ENCODE results near the gene FRMD4A. TPM values are rescaled to one million over a fixed set of nuclear protein-coding genes. Genes with fewer than 3 reads are reported as not detected.

Gene FRMD4A
- total and polyA plus RNA-seq, 2 of the 4 experiments (the other 2 are of a cell fraction): 30.3 to 68.8 TPM

GRCh38 chr10:14185316-14186045, 145.2 kb downstream of the FRMD4A start:
- CTCF ChIA-PET: interaction anchor here (0.7 to 1.2 kb wide), 2 partner anchors 200 to 552 kb away, joined by 3 read pairs; no protein-coding TSS in a partner anchor
- Histone ChIP-seq H4K8ac (ENCODE audit: low read depth in 2 of 2, low read length in 2 of 2) (peak overlapping the region in 1 of 2 experiments; percentile 5; a peak in 1 of 4 replicates), H3K9ac (ENCODE audit: low read depth, low read length) (peak overlapping the region; percentile 41; the same call in 1 of the 2 replicates), H2BK15ac (ENCODE audit: low read depth, low read length) (no peak overlapping the region; the same call in 2 of the 3 replicates), H4K20me1 (ENCODE audit: insufficient read depth, low read length) (no peaks in the 10 kb centered on the region), H3K18ac (ENCODE audit: low read depth, low read length) (peak overlapping the region; percentile 92; the same call in 1 of the 2 replicates), H4K91ac (ENCODE audit: insufficient read depth, low read depth, low read length) (no peak overlapping the region), H3K23ac (ENCODE audit: low read depth, low read length) (no peak overlapping the region), H3K9me1 (ENCODE audit: insufficient read depth, low read length) (peaks cover 3% of the 10 kb centered on the region), H2AK5ac (ENCODE audit: low read depth, low read length) (no peak overlapping the region), H3K4me2 (ENCODE audit: low read depth, low read length) (peak overlapping the region; percentile 78; the same call in 1 of the 2 replicates), H2AK9ac (replicated peaks; ENCODE audit: low read depth, low read length, poor library complexity) (peak overlapping the region; percentile 10), H3K4me1 (ENCODE audit: control insufficient read depth, insufficient read depth, low read length) (peaks cover 2% of the 10 kb centered on the region; the same call in 1 of the 2 replicates), H3K27ac (ENCODE audit: insufficient read depth, low read length) (no peak overlapping the region), H3K14ac (replicated peaks; ENCODE audit: low read depth, low read length) (no peak overlapping the region), H2BK120ac (ENCODE audit: low read depth, low read length) (peak overlapping the region; percentile 41; the same call in 1 of the 2 replicates), H3K36me3 (ENCODE audit: control insufficient read depth, insufficient read depth, low read length) (no peaks in the 10 kb centered on the region), H3K4ac (ENCODE audit: low read depth, low read length) (no peak overlapping the region), H2BK5ac (ENCODE audit: low read depth, low read length, poor library complexity, severe bottlenecking) (peak overlapping the region; percentile 88), H3K27me3 (ENCODE audit: control insufficient read depth, insufficient read depth, low read length) (peaks cover 32% of the 10 kb centered on the region), H2AFZ (replicated peaks; ENCODE audit: low read length, poor library complexity) (no peak overlapping the region), H3K56ac (ENCODE audit: extremely low read depth, insufficient read depth, low read length) (peak overlapping the region; percentile 31; the same call in 1 of the 2 replicates), H4K5ac (ENCODE audit: low read depth, low read length) (peak overlapping the region; percentile 95; the same call in 1 of the 2 replicates), H3K79me1 (ENCODE audit: low read depth in 1 of 2, low read length in 2 of 2) (no peaks in the 10 kb centered on the region), H3K4me3 (ENCODE audit: insufficient read depth, low read depth, low read length) (no peak overlapping the region), H3K9me3 (ENCODE audit: control insufficient read depth, insufficient read depth, low read length) (peaks cover under 1% of the 10 kb centered on the region; the same call in 1 of the 2 replicates), H2BK20ac (ENCODE audit: low read depth, low read length) (no peak overlapping the region)
- DNase-seq (peak; percentile 90), ATAC-seq (ENCODE audit: low read depth) (peak; percentile 92)
- dilution Hi-C loops (cut with HindIII; ENCODE audit: low sequenced_read_pairs, unreplicated experiment) (no loop called here), intact Hi-C loops (cut with micrococcal nuclease) (loop anchor here (2.0 kb wide), 1 partner anchor 399 kb away; no protein-coding TSS in a partner anchor), in situ Hi-C loops (cut with MboI; ENCODE audit: low sequenced_read_pairs) (loop anchor here (25.0 kb wide), 1 partner anchor 627 kb away; no protein-coding TSS in a partner anchor)
- POLR2A ChIA-PET (ENCODE audit: unreplicated experiment): interaction anchor here (0.6 to 1.4 kb wide), 10 partner anchors 10 to 775 kb away, joined by 3 to 28 read pairs (median 4); no protein-coding TSS in a partner anchor
- TF ChIP-seq POLR2A (IDR thresholded peaks at IDR 0.05; ENCODE audit: low read depth, low read length) (peak; percentile 99), MXI1 (IDR thresholded peaks at IDR 0.05; ENCODE audit: borderline replicate concordance, low read depth, low read length) (no peak), SMC3 (IDR thresholded peaks at IDR 0.05; ENCODE audit: low read depth, low read length) (peak; percentile 12; the same call in 1 of the 2 replicates), CEBPB (IDR thresholded peaks at IDR 0.05; ENCODE audit: low read depth, low read length) (no peak), USF2 (IDR thresholded peaks at IDR 0.05; ENCODE audit: low read depth, low read length) (no peak)
- TSS peak; percentile 99 for BruUV-seq (replicated peaks)
- 51% methylated on average over 2 of the region's 7 CpGs; no CpG with 5 or more reads in 1 of the 2 experiments for WGBS, 2 experiments (ENCODE audit: extremely low coverage in 2 of 2, insufficient read length in 1 of 2)

Data from IMR-90 (cell line).